ENCODE measurements around the gene GNB5.
A peak's percentile ranks its signal among the peaks of the same experiment; 100 is the strongest.

Gene GNB5

DNA sequence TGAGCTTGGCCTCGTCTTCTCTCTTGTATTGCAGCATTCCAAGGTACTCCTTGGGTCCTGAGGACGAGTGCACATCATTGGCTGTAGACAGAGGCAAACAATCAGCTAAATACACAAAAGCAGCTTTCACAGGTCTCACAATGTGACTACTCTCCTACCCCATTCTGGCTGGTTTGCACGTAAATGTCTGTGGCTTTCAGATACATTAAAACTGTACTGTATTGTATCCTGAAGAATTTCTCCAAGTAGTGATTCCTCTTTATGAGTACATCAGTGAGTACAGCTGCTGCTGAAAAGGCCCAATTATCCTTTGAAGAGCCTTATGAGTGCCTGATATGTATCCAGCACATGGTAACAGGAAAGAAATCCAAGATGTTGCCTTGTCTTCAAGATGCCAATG, 22.0 kb upstream of the GNB5 start:
- no peak for TF ChIP-seq CTCF (IDR thresholded peaks at IDR 0.05; ENCODE audit: poor library complexity, severe bottlenecking)
- H3K4me3 ChIP-seq (ENCODE audit: severe bottlenecking) = no peak overlapping the region
- H3K27ac ChIP-seq (ENCODE audit: poor library complexity, severe bottlenecking) = no peak overlapping the region
- H3K4me1 ChIP-seq (ENCODE audit: insufficient read depth, poor library complexity, severe bottlenecking) = no peaks in the 10 kb centered on the region
- peaks cover 88% of the 10 kb centered on the region for H3K36me3 ChIP-seq (ENCODE audit: low read depth)
- ATAC-seq (ENCODE audit: low read depth) (no peak), DNase-seq (ENCODE audit: low spot score) (no peak)
- no peaks in the 10 kb centered on the region for H3K27me3 ChIP-seq (ENCODE audit: insufficient read depth, poor library complexity, severe bottlenecking)
- H3K9me3 ChIP-seq (ENCODE audit: severe bottlenecking) = no peaks in the 10 kb centered on the region

DNA sequence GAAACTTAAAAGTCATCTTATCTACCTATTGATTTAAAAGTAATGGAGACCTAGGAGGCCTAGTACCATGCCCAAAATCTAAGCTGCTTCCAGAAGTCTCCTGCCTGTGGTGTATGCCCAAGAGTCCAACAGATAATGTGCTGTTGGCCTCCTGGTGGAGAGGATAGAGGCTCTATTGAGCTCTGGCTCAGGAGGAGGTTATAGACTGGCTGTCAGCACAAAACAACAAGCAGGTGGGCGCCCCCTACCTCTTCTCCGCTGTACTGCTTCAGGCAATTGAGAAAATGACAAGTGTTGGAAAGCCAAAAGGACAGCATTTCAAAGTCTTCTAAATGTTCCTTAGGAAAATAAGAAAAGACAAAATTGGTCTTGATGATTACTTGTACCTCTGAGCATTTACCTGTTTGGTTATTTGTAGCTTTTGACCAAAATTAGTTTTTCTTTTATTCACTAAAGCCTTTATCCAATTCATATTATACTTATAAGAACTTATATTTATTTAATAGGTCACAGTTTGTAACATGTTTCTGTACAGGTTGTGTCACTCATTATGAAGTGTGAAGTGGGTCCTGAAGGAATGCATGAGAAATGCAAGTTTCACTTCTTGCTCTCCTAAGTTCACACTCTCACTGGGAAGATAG, 17.2 kb upstream of the GNB5 start:
- peak; percentile 96 for TF ChIP-seq CTCF (IDR thresholded peaks at IDR 0.05; ENCODE audit: poor library complexity, severe bottlenecking)
- Histone ChIP-seq H3K9me3 (ENCODE audit: severe bottlenecking) (no peaks in the 10 kb centered on the region), H3K36me3 (ENCODE audit: low read depth) (peaks cover 75% of the 10 kb centered on the region), H3K4me1 (ENCODE audit: insufficient read depth, poor library complexity, severe bottlenecking) (no peaks in the 10 kb centered on the region), H3K4me3 (ENCODE audit: severe bottlenecking) (no peak overlapping the region), H3K27me3 (ENCODE audit: insufficient read depth, poor library complexity, severe bottlenecking) (no peaks in the 10 kb centered on the region), H3K27ac (ENCODE audit: poor library complexity, severe bottlenecking) (no peak overlapping the region)
- peak; percentile 79 for ATAC-seq (ENCODE audit: low read depth)
- no peak for DNase-seq (ENCODE audit: low spot score)

DNA sequence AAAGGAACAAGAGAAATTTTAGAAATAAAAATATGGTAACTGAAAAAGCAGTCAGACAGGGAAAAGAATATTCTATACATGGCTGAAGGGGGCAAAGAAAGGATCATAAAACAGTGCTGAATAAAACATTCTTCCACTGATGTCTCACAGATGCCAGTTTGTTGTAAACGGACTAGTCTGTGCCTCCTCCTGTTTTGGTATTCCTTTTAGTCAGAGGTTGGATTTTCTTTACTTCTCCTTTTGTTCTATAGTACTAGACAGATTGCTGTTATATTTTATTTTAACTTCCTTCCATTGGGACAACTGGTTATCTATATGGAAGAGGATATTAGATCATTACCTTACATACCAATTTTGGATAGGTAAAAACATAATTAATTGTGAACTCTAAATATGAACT, 16.0 kb upstream of the GNB5 start:
- Histone ChIP-seq H3K9me3 (ENCODE audit: severe bottlenecking) (no peaks in the 10 kb centered on the region), H3K27ac (ENCODE audit: poor library complexity, severe bottlenecking) (no peak overlapping the region), H3K27me3 (ENCODE audit: insufficient read depth, poor library complexity, severe bottlenecking) (no peaks in the 10 kb centered on the region), H3K4me1 (ENCODE audit: insufficient read depth, poor library complexity, severe bottlenecking) (no peaks in the 10 kb centered on the region), H3K4me3 (ENCODE audit: severe bottlenecking) (no peak overlapping the region), H3K36me3 (ENCODE audit: low read depth) (peaks cover 67% of the 10 kb centered on the region)
- ATAC-seq (ENCODE audit: low read depth) (no peak), DNase-seq (ENCODE audit: low spot score) (no peak)
- no peak for TF ChIP-seq CTCF (IDR thresholded peaks at IDR 0.05; ENCODE audit: poor library complexity, severe bottlenecking)

- ATAC-seq (ENCODE audit: low read depth) (no peak), DNase-seq (ENCODE audit: low spot score) (no peak)
- no peak for TF ChIP-seq CTCF (IDR thresholded peaks at IDR 0.05; ENCODE audit: poor library complexity, severe bottlenecking)
- Histone ChIP-seq H3K36me3 (ENCODE audit: low read depth) (peaks cover 60% of the 10 kb centered on the region), H3K27ac (ENCODE audit: poor library complexity, severe bottlenecking) (no peak overlapping the region), H3K4me1 (ENCODE audit: insufficient read depth, poor library complexity, severe bottlenecking) (no peaks in the 10 kb centered on the region), H3K9me3 (ENCODE audit: severe bottlenecking) (no peaks in the 10 kb centered on the region), H3K27me3 (ENCODE audit: insufficient read depth, poor library complexity, severe bottlenecking) (no peaks in the 10 kb centered on the region), H3K4me3 (ENCODE audit: severe bottlenecking) (no peak overlapping the region)
Measured at GRCh38 chr15:52206446-52206845, 15.3 kb upstream of the GNB5 start.

GRCh38 chr15:52204657-52205056, 13.5 kb upstream of the GNB5 start:
- ATAC-seq (ENCODE audit: low read depth) (no peak), DNase-seq (ENCODE audit: low spot score) (no peak)
- H3K36me3 ChIP-seq (ENCODE audit: low read depth) = peaks cover 51% of the 10 kb centered on the region
- H3K27ac ChIP-seq (ENCODE audit: poor library complexity, severe bottlenecking) = no peak overlapping the region
- no peaks in the 10 kb centered on the region for H3K9me3 ChIP-seq (ENCODE audit: severe bottlenecking)
- no peaks in the 10 kb centered on the region for H3K4me1 ChIP-seq (ENCODE audit: insufficient read depth, poor library complexity, severe bottlenecking)
- no peak for TF ChIP-seq CTCF (IDR thresholded peaks at IDR 0.05; ENCODE audit: poor library complexity, severe bottlenecking)
- H3K27me3 ChIP-seq (ENCODE audit: insufficient read depth, poor library complexity, severe bottlenecking) = no peaks in the 10 kb centered on the region
- no peak overlapping the region for H3K4me3 ChIP-seq (ENCODE audit: severe bottlenecking)
